Activated CD4-positive, alpha-beta T cell treated with anti-CD3 and anti-CD28 coated beads, Interleukin-2, Interleukin-4, amounts not matched to agents 100 ng/mL and 50 ng/mL, durations not matched to agents 16 hours and 8 hours (primary cell): ENCODE data around the gene CLDN11.

Experiments
- DNase-seq: peaks from one replicate; pipeline ENCODE4 v3.0.0-alpha.2; 2020; ENCODE audit warnings: low spot score

The CLDN11 gene

DNA sequence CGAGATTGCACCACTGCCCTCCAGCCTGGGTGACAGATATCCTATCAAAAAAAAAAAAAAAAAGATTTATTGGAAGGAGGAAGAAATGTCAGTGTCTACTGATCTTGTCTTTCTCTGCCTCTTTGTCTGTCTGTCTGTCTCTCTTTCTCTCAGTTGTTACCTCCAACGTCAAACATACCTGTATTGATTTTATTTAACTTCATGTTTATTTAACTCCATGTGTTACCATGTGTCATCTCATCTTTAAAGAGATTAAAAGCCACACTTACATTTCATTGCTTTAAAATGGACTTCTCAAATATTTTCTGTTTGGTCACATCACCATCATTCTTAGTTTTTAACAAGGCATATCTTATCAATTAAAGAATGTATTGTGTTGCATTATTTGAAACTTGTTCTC, 9.4 kb downstream of the CLDN11 start:
- no peak for DNase-seq

DNA sequence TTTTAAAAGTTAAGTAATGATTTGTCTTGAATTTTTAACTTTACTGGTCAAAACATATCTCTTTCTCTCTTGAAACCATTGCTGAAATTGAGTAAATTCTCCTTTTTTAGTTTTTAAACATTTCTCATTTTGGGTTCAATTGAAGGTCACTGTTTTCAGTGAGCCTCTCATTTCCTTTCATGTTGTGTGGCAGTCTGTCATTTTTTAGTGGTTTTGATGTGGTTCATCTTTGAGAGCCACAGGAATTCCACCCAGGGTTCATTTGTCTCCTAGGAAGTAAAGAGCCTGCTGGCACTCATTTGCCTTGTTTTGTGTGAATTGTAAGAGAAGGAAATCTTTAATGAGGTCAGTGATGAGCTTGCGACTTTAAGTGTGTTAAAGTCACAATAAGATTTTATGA, 10.4 kb downstream of the CLDN11 start:
- no peak for DNase-seq

- no peak for DNase-seq
Observed at GRCh38 chr3:170431054-170431453, 12.4 kb downstream of the CLDN11 start.

GRCh38 chr3:170432416-170432815, 13.7 kb downstream of the CLDN11 start:
- DNase-seq: no peak

DNA sequence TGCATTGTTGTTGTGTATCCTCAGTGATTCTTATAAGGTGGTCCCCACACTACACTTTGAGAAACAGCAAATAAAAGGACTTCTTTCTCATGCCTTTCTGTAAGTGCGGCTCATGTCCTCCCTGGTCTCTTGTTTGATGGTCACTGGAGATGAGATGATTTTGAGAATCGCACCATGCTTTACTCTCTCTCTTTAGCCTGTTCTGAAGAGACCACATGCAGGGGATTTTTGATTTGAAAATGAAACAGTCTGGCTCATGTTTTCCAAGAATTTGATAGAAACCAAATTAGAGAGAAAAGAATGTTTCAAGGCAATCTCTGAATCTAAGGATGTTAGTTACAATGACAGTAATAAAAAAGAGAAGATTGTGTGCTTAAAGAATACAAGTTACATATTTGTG, 18.0 kb downstream of the CLDN11 start:
- no peak for DNase-seq

GRCh38 chr3:170437176-170437575, 18.5 kb downstream of the CLDN11 start:
- DNase-seq: no peak

- DNase-seq: no peak
Observed at GRCh38 chr3:170437696-170438407, 19.2 kb downstream of the CLDN11 start.

GRCh38 chr3:170438836-170439235, 20.2 kb downstream of the CLDN11 start:
- DNase-seq: no peak

- no peak for DNase-seq
Observed at GRCh38 chr3:170440344-170440743, 21.7 kb downstream of the CLDN11 start.

- no peak for DNase-seq
Observed at GRCh38 chr3:170441412-170441811, 22.7 kb downstream of the CLDN11 start.

GRCh38 chr3:170442947-170443346, 24.3 kb downstream of the CLDN11 start:
- DNase-seq: no peak

GRCh38 chr3:170443457-170443856, 24.8 kb downstream of the CLDN11 start:
- no peak for DNase-seq

GRCh38 chr3:170448584-170448983, 29.9 kb downstream of the CLDN11 start:
- no peak for DNase-seq

DNA sequence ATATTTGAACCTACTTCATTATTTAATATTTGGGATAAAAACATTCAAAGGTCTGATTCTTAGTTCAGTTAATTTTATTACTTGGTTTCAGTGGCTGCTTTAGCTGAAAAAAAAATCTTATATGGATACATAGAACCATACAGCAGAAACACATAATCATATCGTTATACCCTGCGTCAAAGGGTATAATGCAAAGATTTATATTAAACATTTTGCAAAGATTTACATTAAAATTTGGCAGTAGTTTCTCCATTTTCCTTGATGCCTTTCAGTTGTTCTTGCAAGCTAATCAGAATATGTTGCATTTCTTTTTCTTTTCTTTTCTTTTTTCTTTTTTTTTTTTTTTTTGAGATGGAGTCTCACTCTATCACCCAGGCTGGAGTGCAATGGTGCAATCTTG, 31.4 kb downstream of the CLDN11 start:
- no peak for DNase-seq

GRCh38 chr3:170454509-170454908, 35.8 kb downstream of the CLDN11 start:
- DNase-seq: no peak

DNA sequence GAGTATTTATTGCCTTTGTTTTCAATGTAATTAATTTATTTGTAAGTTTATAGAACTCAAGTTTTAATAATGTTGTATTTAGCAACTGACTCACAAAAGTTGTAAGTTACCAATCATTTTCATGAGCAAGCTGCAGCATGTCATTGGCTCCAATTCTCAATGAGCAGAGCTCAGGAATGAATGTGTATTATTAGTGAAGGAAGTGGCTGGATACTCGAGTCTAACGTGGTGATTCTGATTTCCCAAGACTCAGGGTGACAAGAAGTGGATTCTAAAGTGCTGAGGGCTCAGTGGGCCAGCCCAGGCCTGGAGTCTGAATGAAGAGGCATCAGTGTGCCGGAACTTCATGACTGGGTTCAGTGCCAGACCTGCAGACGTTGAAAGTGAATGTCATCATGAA, 39.6 kb downstream of the CLDN11 start:
- DNase-seq: no peak

GRCh38 chr3:170463011-170463410, 44.3 kb downstream of the CLDN11 start:
- DNase-seq: no peak

GRCh38 chr3:170465955-170466354, 47.3 kb downstream of the CLDN11 start:
- no peak for DNase-seq

GRCh38 chr3:170467007-170467406, 48.3 kb downstream of the CLDN11 start:
- no peak for DNase-seq

GRCh38 chr3:170467571-170468147, 49.0 kb downstream of the CLDN11 start:
- DNase-seq: no peak

DNA sequence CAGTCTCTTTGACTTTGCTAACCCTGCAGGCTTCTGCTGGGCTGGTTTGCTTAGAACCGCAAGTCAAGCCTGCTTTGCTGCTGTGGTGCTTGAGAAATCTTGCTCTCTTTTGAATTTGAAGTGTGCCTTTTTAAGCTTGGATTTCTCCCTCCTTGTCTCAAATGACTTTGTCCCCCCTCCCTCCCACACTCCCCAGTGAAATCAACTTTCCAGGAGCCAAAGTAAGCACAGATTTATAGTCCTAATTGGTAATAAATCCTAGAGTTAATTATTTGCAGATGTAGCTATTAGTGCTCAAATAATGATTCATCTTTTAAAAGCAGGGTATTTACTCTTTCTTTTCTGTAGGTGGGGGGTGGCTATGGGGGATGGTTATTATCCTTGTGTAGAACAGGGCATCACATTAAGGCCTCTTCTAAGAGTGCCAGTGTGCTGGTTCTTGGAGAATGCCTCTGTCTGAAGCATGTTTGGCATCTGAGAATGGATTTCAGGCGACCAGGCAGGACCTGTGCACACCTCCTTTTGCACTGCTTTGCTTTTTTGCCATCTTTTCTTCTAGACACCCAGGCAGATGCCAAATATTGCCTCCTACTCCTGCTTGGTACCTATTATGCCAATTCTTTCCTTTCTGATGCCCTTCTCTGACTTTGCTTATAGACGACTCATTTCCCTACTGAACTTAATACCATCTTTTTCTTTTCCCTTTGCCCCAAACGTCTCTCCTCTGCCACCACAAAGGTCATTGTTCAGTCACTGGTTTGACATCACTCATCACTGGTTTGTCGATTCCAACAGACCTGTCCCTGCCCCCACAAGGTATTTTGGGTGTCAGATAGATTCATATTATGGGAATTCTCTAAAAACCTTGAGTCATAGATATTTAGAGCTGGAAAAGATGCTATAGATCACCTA, 50.7 kb downstream of the CLDN11 start:
- no peak for DNase-seq

DNA sequence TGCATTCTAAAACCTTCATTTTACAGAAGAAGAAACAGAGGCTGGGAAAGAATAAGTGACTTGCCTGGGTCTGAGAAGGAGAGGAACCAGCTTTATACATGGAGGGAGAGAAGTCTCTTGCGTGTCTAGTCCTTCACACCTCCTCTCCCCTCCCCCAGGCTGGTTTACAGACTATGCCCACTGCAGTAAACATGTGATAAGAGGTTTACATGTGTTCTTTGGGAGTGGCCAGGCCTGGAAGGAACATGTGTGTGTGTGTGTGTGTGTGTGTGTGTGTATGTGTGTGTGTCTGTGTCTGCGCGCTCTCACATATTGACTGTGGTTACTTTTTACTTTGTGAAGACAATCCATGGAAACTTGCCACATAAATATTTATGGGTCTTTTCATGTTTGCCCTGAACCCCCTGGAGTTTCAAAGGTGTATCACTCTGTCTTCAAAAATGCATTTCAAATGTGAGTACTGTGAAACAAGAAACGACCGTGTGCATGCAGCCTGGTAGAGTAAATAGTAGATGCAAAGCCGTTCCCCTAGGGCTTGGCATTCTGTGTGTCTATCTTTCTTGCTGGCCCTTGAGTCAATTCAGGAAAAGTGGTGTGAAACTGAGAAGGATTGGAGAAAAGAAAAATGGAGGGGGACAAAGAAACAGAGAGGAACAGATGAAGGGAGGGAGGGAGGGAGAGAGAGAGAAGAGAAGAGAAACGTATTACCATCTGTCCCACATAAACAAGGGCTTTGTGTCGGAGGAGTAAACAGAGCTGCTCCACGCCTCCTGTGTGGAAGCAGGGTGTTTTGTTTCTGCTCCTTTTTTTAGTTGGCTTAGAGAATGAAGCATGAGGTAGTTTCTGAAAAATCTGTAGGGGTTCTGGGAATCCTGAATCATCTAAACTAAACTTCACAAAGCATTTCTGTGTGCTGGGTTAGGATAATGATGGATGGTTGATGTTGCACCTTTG, 51.7 kb downstream of the CLDN11 start:
- no peak for DNase-seq
